ENCODE data around the gene PLCB1.

GRCh38 chr20:8291200-8291599 lies 159.1 kb downstream of the PLCB1 start:
- TF ChIP-seq POLR2AphosphoS5 (IDR thresholded peaks at IDR 0.05; ENCODE audit: low read depth, low read length), result no peak
- no peak for TF ChIP-seq POLR2A (IDR thresholded peaks at IDR 0.05; ENCODE audit: low read depth, low read length)
- no peak for TF ChIP-seq TAF1 (IDR thresholded peaks at IDR 0.05; ENCODE audit: borderline replicate concordance, low read depth, low read length)
